OCI-LY3 (cell line): Measurements from ENCODE around the gene DAB1.

Source experiments
- EZH2phosphoT487 ChIP-seq: fragments of 200-600 bp; shearing (Covaris generic); IDR thresholded peaks from 2 replicates; pipeline ENCODE4 v1.6.1; 2018; ENCODE audit warnings: antibody characterized with exemption, mixed run types, low read depth
- TF ChIP-seq, protein P1 (sequence below): fragments of 200-600, 300-600 bp; sonication (generic); IDR thresholded peaks from 2 replicates; pipeline ENCODE4 v1.5.1; 2014; ENCODE audit warnings: antibody characterized with exemption, low read length, low read depth

DNA sequence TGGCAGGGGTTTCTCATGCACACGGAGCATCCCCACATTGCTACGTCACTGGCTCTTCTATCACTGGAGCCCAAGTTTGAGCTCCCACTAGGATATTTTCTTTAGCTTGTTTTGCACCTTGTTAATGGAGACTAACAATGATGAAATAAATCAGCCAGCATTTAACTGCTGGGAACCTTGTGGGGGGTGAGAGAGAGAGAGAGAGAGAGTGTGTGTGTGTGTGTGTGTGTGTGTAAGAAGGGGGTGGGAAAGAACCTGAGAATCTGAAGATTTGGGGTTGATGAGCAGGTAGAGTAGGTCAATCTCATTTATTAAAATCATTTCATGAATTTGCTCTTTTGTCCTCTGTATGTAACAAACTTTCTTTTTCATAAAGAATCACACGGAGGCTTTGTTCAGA is 458.7 kb downstream of the DAB1 start:
- TF ChIP-seq, protein P1, sequence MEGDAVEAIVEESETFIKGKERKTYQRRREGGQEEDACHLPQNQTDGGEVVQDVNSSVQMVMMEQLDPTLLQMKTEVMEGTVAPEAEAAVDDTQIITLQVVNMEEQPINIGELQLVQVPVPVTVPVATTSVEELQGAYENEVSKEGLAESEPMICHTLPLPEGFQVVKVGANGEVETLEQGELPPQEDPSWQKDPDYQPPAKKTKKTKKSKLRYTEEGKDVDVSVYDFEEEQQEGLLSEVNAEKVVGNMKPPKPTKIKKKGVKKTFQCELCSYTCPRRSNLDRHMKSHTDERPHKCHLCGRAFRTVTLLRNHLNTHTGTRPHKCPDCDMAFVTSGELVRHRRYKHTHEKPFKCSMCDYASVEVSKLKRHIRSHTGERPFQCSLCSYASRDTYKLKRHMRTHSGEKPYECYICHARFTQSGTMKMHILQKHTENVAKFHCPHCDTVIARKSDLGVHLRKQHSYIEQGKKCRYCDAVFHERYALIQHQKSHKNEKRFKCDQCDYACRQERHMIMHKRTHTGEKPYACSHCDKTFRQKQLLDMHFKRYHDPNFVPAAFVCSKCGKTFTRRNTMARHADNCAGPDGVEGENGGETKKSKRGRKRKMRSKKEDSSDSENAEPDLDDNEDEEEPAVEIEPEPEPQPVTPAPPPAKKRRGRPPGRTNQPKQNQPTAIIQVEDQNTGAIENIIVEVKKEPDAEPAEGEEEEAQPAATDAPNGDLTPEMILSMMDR, result no peak
- no peak for TF ChIP-seq EZH2phosphoT487
